NCI-H1092 treated with DMSO at 0.1 percent for 48 hours (cell line): Measurements from ENCODE around the gene MRRF.

Source experiments
- DNase-seq: peaks from one replicate; lab custom pipeline; 2025; lab: John Stamatoyannopoulos, UW

The MRRF gene

DNA sequence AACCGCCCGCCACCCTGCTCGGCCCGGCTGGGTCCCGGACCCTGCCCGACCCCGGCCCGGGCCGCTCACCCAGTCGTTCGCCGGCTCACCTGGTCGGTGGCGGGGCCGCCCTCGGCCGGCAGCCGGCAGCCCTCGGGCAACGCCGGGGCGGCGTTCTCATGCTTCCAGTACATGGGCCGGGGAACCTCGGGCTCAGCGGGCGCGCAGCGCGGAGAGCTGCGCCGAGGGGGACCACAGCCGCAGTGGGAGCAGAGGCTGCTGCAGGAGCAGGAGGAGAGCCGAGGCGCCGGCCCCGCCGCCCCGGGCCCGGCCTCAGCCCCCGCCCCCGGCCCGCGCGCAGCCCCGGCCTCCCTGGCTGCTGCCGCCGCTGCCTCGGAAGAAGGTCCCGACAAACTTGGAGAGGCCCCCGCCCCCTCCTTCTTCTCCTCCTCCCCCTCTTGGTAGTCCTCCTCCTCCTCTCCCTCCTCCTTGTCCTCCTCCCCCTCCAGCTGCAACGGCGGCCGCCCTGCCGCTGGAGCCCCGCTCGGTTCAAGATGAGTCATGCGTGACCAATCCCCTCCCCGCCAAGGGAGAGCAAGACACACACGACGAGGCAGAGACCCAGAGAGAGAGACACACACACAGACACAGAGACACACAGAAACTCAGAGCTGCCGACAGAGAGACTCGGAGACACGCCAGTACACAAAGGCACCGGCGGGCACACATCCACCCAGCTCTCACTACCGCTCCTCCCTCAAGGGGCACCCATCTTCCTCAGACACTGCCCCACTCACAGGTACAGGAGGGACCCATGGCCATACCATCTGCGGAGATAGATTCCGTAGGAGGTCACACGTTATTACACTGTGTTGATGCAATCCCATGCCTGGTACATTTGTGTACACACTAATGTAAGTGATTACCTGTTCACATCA lies 35.9 kb upstream of the MRRF start, which contains the start of gene LHX6:
Gene LHX6 (minus strand): TSS at position 390 of the 917 bp plus-strand sequence. CDS start 217 bp downstream, at position 173.
- DNase-seq = peak; percentile 4

- DNase-seq = no peak
Observed at GRCh38 chr9:122229485-122229837, 35.2 kb upstream of the MRRF start.

DNA sequence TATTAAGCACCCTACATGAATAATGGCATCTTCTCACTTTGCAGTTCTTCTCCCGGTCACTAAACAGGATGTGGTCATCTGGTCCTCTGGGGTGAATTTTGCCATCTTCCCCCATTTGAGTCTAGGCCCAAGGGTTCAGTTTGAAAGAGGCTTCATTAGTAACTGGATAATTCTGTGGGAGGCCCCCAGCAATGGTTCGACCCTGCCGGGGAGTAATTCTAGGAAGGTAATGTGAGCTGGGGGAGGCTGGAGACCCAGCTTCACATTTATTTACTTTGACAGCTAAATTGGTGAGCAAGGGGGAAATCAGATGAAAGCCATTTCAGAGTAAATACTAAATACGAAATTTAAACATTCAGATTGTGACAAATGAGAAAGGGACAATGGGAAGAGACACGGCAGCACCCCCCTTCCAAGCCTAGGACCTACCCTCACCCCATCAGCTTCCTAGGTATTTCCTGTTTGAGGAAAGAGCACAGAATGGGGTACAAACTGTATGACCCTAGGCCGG lies 31.8 kb upstream of the MRRF start:
- no peak for DNase-seq

- no peak for DNase-seq
Observed at GRCh38 chr9:122234022-122234748, 30.5 kb upstream of the MRRF start.

GRCh38 chr9:122236681-122237080 lies 28.0 kb upstream of the MRRF start:
- no peak for DNase-seq

- no peak for DNase-seq
Observed at GRCh38 chr9:122239722-122240121, 25.0 kb upstream of the MRRF start.

DNA sequence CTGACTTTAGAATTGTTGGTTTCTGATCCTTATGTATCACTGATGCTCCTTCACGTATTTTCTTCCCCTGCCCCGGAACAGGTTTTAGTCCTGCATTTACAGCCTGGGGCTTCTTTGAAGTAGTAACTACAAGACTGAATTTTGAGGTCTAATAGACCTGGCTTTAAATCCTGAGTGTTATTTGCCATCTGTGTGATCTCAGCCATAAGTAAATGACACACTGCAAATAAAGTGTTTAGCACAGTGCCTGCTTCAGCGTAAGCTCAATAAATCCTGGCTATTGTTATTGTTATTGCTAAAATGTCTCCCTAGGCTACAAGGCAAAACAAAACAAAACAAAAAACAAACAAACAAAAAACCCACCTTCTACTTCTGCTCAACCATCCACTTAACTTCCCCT lies 20.3 kb upstream of the MRRF start:
- no peak for DNase-seq

GRCh38 chr9:122246666-122247065 lies 18.0 kb upstream of the MRRF start:
- no peak for DNase-seq

GRCh38 chr9:122248448-122248865 lies 16.2 kb upstream of the MRRF start:
- no peak for DNase-seq

DNA sequence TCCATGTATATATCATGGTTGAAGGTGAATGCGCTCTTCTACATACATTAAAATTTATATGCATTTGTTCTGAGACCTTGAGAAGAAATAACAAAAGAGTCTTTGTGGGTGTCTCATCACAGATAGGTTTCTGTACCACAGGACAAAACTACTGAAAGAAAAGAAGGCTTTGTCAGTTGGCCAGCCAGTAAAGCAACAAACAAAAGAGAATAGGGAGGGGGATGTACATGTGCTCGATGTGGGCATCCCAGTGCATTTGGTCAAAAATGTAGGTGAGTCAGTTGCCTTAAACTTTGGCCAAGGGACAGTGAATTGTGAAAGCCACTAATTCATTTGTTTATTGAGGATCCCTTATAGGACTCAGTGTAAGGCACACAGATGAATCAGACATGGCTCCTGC lies 13.3 kb upstream of the MRRF start:
- no peak for DNase-seq

DNA sequence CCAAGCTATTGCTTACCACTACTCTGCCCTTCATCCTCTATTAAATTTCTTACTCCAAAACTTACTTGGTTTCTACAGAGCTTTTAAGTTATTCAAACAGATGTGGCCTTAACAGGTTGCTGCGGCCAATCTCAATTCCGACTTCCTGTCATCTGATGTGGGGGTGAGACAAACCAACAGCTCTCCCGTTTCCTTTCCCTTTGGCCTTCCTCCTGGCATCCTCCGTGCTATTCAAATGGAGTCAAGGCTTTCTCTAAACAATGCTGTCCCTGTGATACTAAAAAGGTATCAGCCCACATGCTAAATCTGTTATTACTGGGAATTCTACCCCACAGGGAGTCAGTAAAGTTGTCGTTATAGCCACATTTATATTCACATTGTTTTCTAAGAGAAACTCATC lies 11.9 kb upstream of the MRRF start:
- DNase-seq = no peak

DNA sequence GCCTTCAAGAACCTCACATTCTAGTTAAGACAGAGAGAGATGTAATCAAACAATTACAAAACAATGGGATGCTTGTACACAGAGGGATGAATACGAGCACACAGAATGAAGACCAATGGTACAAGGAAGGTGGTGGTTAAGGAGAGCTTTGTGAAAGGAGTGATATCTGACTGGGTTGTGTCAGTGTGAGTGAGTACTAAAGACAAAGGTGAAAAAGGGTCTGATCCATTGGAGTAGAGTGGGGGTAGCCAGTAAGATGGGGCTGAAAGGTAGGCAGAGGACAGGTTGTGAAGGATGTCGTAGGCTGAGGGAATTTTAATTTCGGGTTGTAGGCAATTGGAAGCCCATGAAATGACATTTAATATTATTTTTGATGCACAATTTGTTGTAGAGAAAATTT lies 9.9 kb upstream of the MRRF start:
- DNase-seq = no peak

GRCh38 chr9:122256206-122256605 lies 8.5 kb upstream of the MRRF start:
- DNase-seq = no peak

GRCh38 chr9:122258886-122259415 lies 5.7 kb upstream of the MRRF start:
- no peak for DNase-seq

DNA sequence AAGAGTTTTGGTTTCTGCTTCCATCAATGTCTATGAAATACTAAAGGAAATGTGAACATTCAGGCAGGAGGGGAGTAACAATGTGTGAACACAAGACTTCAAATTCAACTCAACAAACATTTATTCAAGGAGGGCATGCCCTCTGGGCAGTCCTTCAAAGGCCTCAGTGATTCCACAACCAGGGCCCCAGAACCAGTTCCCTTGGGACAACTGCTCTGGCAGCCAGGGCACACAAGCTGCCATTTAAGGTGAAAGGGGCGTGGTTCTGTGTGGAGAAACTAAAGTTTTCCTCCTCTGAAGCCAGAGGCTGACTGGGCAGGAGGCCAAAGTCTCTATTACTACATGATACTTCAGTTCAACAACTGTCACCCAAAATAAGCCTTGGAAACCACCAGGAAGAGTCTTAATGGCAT lies 3.2 kb upstream of the MRRF start:
- no peak for DNase-seq

DNA sequence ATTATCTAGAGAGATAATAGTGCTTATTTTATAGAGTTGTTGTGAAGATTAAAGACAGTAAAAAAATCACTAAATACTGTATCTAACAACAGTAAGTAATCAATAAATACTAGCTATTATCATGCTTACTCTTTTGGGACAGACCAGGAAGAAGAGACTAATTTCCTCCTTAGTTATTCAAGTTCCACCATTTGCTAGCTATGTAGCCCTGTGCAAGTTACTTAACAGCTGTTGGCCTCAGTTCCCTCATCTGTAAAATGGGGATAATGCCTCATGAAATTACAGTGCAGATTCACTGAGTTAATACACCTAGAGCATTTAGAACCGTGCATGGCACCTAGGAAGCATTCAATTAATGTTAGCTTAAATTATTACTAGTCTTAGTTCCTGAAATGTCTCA lies 2.6 kb upstream of the MRRF start:
- no peak for DNase-seq

DNA sequence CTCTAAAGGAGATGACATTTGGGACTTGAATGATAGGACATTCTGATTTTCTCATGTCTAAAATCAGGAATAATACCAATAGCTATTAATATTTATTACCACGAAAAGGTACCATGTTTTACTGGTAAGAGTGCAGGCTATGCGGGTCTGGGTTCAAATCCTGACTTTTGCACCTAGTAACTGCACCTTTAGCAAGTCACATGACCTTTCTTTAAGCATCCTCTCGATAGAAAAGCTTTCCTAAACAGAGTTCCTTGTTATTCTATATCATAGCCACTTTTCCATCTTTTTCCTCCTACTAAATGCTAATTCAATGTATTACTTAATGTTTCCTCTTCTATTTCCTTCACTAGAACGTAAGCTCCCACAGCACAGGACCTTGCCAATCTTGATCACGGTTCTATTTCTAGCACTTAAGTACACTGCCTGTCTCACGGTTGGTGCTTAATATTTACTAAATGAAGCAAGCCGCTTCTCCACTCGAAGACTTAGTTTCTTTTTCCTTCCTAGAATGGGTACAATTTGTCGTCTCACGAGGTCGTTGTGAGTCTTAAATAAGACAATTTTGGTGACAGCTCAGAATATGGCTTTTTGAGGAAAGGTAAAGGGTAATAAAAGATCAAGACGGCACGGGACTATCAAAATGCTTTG lies 858 bp upstream of the MRRF start:
- no peak for DNase-seq

- DNase-seq = peak; percentile 39
Observed at GRCh38 chr9:122265149-122265915, 650 bp downstream of the MRRF start.

DNA sequence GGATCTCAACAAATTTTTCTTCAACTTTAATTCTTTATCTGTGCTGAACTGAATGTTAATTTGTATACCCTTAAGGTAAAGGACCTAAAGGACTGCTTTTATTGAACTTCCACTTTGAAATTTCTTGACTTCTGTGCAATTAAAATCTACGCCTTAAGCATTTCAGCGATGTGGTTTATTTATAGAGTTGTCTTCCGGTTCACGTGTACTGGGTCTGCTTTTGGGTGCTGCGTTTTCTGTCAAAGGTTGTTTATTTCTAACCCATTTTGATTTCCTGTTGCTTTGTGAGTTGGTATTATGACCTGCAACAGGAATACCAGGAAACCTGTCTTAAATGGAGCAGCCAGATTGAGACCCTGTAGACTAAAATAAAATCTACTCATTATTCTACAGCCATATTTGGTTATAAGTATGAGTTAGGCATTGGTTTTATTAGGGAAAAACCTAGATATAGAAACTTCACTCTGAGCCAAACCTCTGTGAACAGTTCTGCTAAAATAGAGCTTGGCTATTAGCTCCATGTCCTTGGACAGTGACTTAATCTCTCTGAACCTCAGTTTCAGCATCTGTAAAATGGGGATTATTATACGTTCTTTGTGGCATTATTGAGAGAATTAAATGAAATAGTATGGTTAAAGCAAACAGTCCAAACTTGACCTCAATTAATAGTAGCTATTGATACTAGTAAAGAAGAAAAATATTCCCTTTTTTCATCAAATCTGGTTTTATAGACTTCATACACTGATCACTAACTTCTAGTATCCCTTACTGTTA lies 3.5 kb downstream of the MRRF start:
- DNase-seq = no peak

DNA sequence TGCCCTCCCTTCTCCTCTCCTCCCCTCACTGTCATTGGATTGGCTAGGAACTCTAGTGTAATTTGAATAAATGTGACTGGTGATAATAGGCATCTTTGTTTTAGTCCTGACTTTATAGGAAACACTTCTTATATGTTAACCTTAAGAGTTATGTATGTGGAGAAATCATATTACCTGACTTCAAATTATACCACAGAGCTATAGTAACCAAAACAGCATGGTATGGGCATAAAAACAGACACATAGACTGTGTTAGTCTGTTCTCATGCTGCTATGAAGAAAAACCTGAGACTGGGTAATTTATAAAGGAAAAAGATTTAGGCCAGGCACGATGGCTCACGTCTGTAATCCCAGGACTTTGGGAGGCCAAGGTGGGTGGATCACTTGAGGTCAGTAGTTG lies 9.4 kb downstream of the MRRF start:
- no peak for DNase-seq

- no peak for DNase-seq
Observed at GRCh38 chr9:122276096-122276495, 11.4 kb downstream of the MRRF start.
